Ovary (tissue), 3 donors: ENCODE data around the gene PTPA.

Source experiments
- CTCF ChIP-seq, 3 donors: fragments of 450-650 bp in 2 of 3; fragments of 200-600 bp in 1 of 3; IDR thresholded peaks; one replicate each; pipeline versions ENCODE4 v1.5.1 to v1.8.0; 2016 to 2022; ENCODE audit warnings: antibody characterized with exemption in 3 of 3, mild to moderate bottlenecking in 1 of 3
- EP300 ChIP-seq: sonication (generic); formaldehyde crosslinking; IDR thresholded peaks from one replicate; pipeline ENCODE4 v1.6.1; 2017; ENCODE audit warnings: antibody characterized with exemption
- donor health status: DM: no; HTN: no; CAD: no.

GRCh38 chr9:129078691-129079503 is 32.3 kb upstream of the PTPA start:
- TF ChIP-seq CTCF (IDR thresholded peaks at IDR 0.05) (no peak), EP300 (no peak)
